Measurements from ENCODE around the gene MTCL1. TPM values are rescaled to one million over a fixed set of nuclear protein-coding genes. Genes with fewer than 3 reads are reported as not detected.

Gene MTCL1
- total RNA-seq, 1 experiment from 2014 or later: 9.8 TPM

GRCh38 chr18:8816816-8817215 lies 111.5 kb downstream of the MTCL1 start:
- DNase-seq: no peak
- Histone ChIP-seq H3K27me3 (no peaks in the 10 kb centered on the region), H3K27ac (no peak overlapping the region), H3K4me3 (no peak overlapping the region), H3K4me1 (no peaks in the 10 kb centered on the region), H3K36me3 (no peaks in the 10 kb centered on the region), H3K9me3 (replicated peaks) (no peaks in the 10 kb centered on the region)

GRCh38 chr18:8818982-8819381 lies 113.6 kb downstream of the MTCL1 start:
- no peak overlapping the region for H3K4me3 ChIP-seq
- no peaks in the 10 kb centered on the region for H3K27me3 ChIP-seq
- H3K27ac ChIP-seq: no peak overlapping the region
- H3K9me3 ChIP-seq (replicated peaks): no peaks in the 10 kb centered on the region
- no peaks in the 10 kb centered on the region for H3K4me1 ChIP-seq
- DNase-seq: no peak
- H3K36me3 ChIP-seq: no peaks in the 10 kb centered on the region

GRCh38 chr18:8820396-8821082 lies 115.2 kb downstream of the MTCL1 start:
- H3K36me3 ChIP-seq: no peaks in the 10 kb centered on the region
- no peak overlapping the region for H3K27ac ChIP-seq
- DNase-seq: no peak
- H3K4me1 ChIP-seq: no peaks in the 10 kb centered on the region
- no peaks in the 10 kb centered on the region for H3K27me3 ChIP-seq
- H3K4me3 ChIP-seq: no peak overlapping the region
- H3K9me3 ChIP-seq (replicated peaks): no peaks in the 10 kb centered on the region

- Histone ChIP-seq H3K4me1 (no peaks in the 10 kb centered on the region), H3K36me3 (no peaks in the 10 kb centered on the region), H3K27ac (no peak overlapping the region), H3K27me3 (no peaks in the 10 kb centered on the region), H3K9me3 (replicated peaks) (no peaks in the 10 kb centered on the region), H3K4me3 (no peak overlapping the region)
- no peak for DNase-seq
Measured at GRCh38 chr18:8821083-8821465, 115.7 kb downstream of the MTCL1 start.

GRCh38 chr18:8821531-8821930 lies 116.2 kb downstream of the MTCL1 start:
- no peaks in the 10 kb centered on the region for H3K9me3 ChIP-seq (replicated peaks)
- no peak overlapping the region for H3K27ac ChIP-seq
- H3K36me3 ChIP-seq: no peaks in the 10 kb centered on the region
- H3K4me3 ChIP-seq: no peak overlapping the region
- DNase-seq: no peak
- H3K4me1 ChIP-seq: no peaks in the 10 kb centered on the region
- H3K27me3 ChIP-seq: no peaks in the 10 kb centered on the region

GRCh38 chr18:8822643-8823042 lies 117.3 kb downstream of the MTCL1 start:
- Histone ChIP-seq H3K36me3 (no peaks in the 10 kb centered on the region), H3K4me1 (no peaks in the 10 kb centered on the region)

GRCh38 chr18:8823530-8823929 lies 118.2 kb downstream of the MTCL1 start:
- H3K27me3 ChIP-seq: no peaks in the 10 kb centered on the region
- no peaks in the 10 kb centered on the region for H3K36me3 ChIP-seq
- H3K27ac ChIP-seq: no peak overlapping the region
- no peaks in the 10 kb centered on the region for H3K4me1 ChIP-seq
- H3K9me3 ChIP-seq (replicated peaks): no peaks in the 10 kb centered on the region
- no peak for DNase-seq
- no peak overlapping the region for H3K4me3 ChIP-seq

More at GRCh38 chr18:8822643-8823042, 117.3 kb downstream of the MTCL1 start:
- H3K27me3 ChIP-seq: no peaks in the 10 kb centered on the region
- no peak for DNase-seq
- no peaks in the 10 kb centered on the region for H3K9me3 ChIP-seq (replicated peaks)
- no peak overlapping the region for H3K27ac ChIP-seq
- H3K4me3 ChIP-seq: no peak overlapping the region

GRCh38 chr18:8824846-8825245 lies 119.5 kb downstream of the MTCL1 start:
- Histone ChIP-seq H3K4me1 (no peaks in the 10 kb centered on the region), H3K27ac (no peak overlapping the region), H3K9me3 (replicated peaks) (no peaks in the 10 kb centered on the region), H3K27me3 (no peaks in the 10 kb centered on the region), H3K4me3 (no peak overlapping the region), H3K36me3 (no peaks in the 10 kb centered on the region)
- no peak for DNase-seq

GRCh38 chr18:8825273-8825672 lies 119.9 kb downstream of the MTCL1 start:
- H3K27me3 ChIP-seq: no peaks in the 10 kb centered on the region
- H3K4me1 ChIP-seq: no peaks in the 10 kb centered on the region
- H3K27ac ChIP-seq: no peak overlapping the region
- H3K9me3 ChIP-seq (replicated peaks): no peaks in the 10 kb centered on the region
- no peak overlapping the region for H3K4me3 ChIP-seq
- no peak for DNase-seq
- H3K36me3 ChIP-seq: no peaks in the 10 kb centered on the region

GRCh38 chr18:8825729-8826375 lies 120.5 kb downstream of the MTCL1 start:
- Histone ChIP-seq H3K4me3 (no peak overlapping the region), H3K9me3 (replicated peaks) (no peaks in the 10 kb centered on the region), H3K36me3 (no peaks in the 10 kb centered on the region), H3K27me3 (no peaks in the 10 kb centered on the region), H3K27ac (no peak overlapping the region), H3K4me1 (no peaks in the 10 kb centered on the region)
- no peak for DNase-seq

- Histone ChIP-seq H3K4me1 (no peaks in the 10 kb centered on the region), H3K36me3 (no peaks in the 10 kb centered on the region), H3K9me3 (replicated peaks) (no peaks in the 10 kb centered on the region), H3K27me3 (no peaks in the 10 kb centered on the region), H3K4me3 (no peak overlapping the region), H3K27ac (no peak overlapping the region)
- DNase-seq: no peak
Measured at GRCh38 chr18:8826514-8826913, 121.2 kb downstream of the MTCL1 start.

GRCh38 chr18:8826971-8827370 lies 121.6 kb downstream of the MTCL1 start:
- Histone ChIP-seq H3K4me3 (no peak overlapping the region), H3K36me3 (no peaks in the 10 kb centered on the region), H3K9me3 (replicated peaks) (no peaks in the 10 kb centered on the region), H3K4me1 (no peaks in the 10 kb centered on the region), H3K27ac (no peak overlapping the region), H3K27me3 (no peaks in the 10 kb centered on the region)
- no peak for DNase-seq

- H3K27ac ChIP-seq: no peak overlapping the region
- H3K27me3 ChIP-seq: no peaks in the 10 kb centered on the region
- H3K36me3 ChIP-seq: no peaks in the 10 kb centered on the region
- no peak for DNase-seq
- H3K4me1 ChIP-seq: no peaks in the 10 kb centered on the region
- H3K9me3 ChIP-seq (replicated peaks): no peaks in the 10 kb centered on the region
- no peak overlapping the region for H3K4me3 ChIP-seq
Measured at GRCh38 chr18:8828300-8828699, 122.9 kb downstream of the MTCL1 start.

- Histone ChIP-seq H3K4me1 (no peaks in the 10 kb centered on the region), H3K27ac (no peak overlapping the region), H3K27me3 (no peaks in the 10 kb centered on the region), H3K4me3 (no peak overlapping the region), H3K9me3 (replicated peaks) (no peaks in the 10 kb centered on the region), H3K36me3 (no peaks in the 10 kb centered on the region)
- no peak for DNase-seq
Measured at GRCh38 chr18:8828798-8829197, 123.4 kb downstream of the MTCL1 start.

- Histone ChIP-seq H3K4me3 (no peak overlapping the region), H3K27ac (no peak overlapping the region), H3K27me3 (no peaks in the 10 kb centered on the region), H3K36me3 (no peaks in the 10 kb centered on the region), H3K9me3 (replicated peaks) (no peaks in the 10 kb centered on the region), H3K4me1 (no peaks in the 10 kb centered on the region)
- DNase-seq: no peak
Measured at GRCh38 chr18:8830067-8831060, 125.0 kb downstream of the MTCL1 start.
